ENCODE measurements around the gene RNGTT.
"Not testable (repeated sequence)": the region's sequence is repeated elsewhere in the genome, so short reads cannot be mapped to it uniquely, and the experiment has no call there.

The RNGTT gene

GRCh38 chr6:88969255-88969654 lies 5.8 kb upstream of the RNGTT start:
- DNase-seq = not testable (repeated sequence)

- DNase-seq = no peak
These were observed 4.5 kb upstream of the RNGTT start for GRCh38 chr6:88967891-88968290.

- no peak for DNase-seq
These were observed 2.3 kb upstream of the RNGTT start for GRCh38 chr6:88965691-88966090.

GRCh38 chr6:88964509-88964908 lies 1.1 kb upstream of the RNGTT start:
- no peak for DNase-seq

GRCh38 chr6:88958842-88959241 lies 4.6 kb downstream of the RNGTT start:
- DNase-seq = no peak

GRCh38 chr6:88953550-88954386 lies 9.7 kb downstream of the RNGTT start:
- DNase-seq = no peak

- DNase-seq = no peak
These were observed 11.2 kb downstream of the RNGTT start for GRCh38 chr6:88952065-88952704.

- DNase-seq = no peak
These were observed 17.9 kb downstream of the RNGTT start for GRCh38 chr6:88945415-88946008.

GRCh38 chr6:88933521-88933920 lies 29.9 kb downstream of the RNGTT start:
- DNase-seq = no peak

GRCh38 chr6:88932019-88932418 lies 31.4 kb downstream of the RNGTT start:
- DNase-seq = not testable (repeated sequence)

GRCh38 chr6:88922775-88923548 lies 40.5 kb downstream of the RNGTT start:
- no peak for DNase-seq

GRCh38 chr6:88921734-88922133 lies 41.7 kb downstream of the RNGTT start:
- no peak for DNase-seq

GRCh38 chr6:88920774-88921733 lies 42.4 kb downstream of the RNGTT start:
- no peak for DNase-seq

- no peak for DNase-seq
These were observed 43.3 kb downstream of the RNGTT start for GRCh38 chr6:88920088-88920487.

GRCh38 chr6:88919032-88919431 lies 44.4 kb downstream of the RNGTT start:
- no peak for DNase-seq

- no peak for DNase-seq
These were observed 46.7 kb downstream of the RNGTT start for GRCh38 chr6:88916615-88917208.

GRCh38 chr6:88914895-88915598 lies 48.4 kb downstream of the RNGTT start:
- no peak for DNase-seq

GRCh38 chr6:88914180-88914579 lies 49.2 kb downstream of the RNGTT start:
- DNase-seq = no peak

- DNase-seq = no peak
These were observed 49.9 kb downstream of the RNGTT start for GRCh38 chr6:88913471-88913870.

GRCh38 chr6:88910922-88911778 lies 52.3 kb downstream of the RNGTT start:
- DNase-seq = no peak

Measured in midbrain (tissue), 1 donor.